K562 (cell line): ENCODE measurements around the gene CREG2. TPM values are rescaled to one million over a fixed set of nuclear protein-coding genes. Genes with fewer than 3 reads are reported as not detected.

ENCODE experiments used
- BRCA1 ChIP-seq, 2 experiments: fragments of 450-650 bp in 1 of 2; sonication (generic) in 1 of 2; formaldehyde crosslinking in 1 of 2; IDR thresholded peaks; 2 replicates each; pipeline versions ENCODE4 v1.5.0 to v1.6.1; 2017 to 2020; ENCODE audit warnings: mild to moderate bottlenecking in 1 of 2, missing genetic modification reagents in 1 of 2
- CLOCK ChIP-seq: fragments of 250-450 bp; sonication (Bioruptor Pico); IDR thresholded peaks from 2 replicates; pipeline ENCODE4 v1.4.0; 2020; ENCODE audit warnings: mild to moderate bottlenecking, moderate library complexity, borderline replicate concordance
- ETV6 ChIP-seq, 3 experiments: fragments of 150-350 bp in 1 of 3; sonication (generic) in 1 of 3; formaldehyde crosslinking in 1 of 3; IDR thresholded peaks; 2 replicates each; pipeline versions ENCODE4 v1.6.1 to v1.8.0; 2014 to 2022; ENCODE audit warnings: borderline replicate concordance in 2 of 3, low read depth in 2 of 3, antibody characterized with exemption in 1 of 3, low read length in 1 of 3, mild to moderate bottlenecking in 1 of 3, missing genetic modification reagents in 1 of 3
- HNRNPLL ChIP-seq: fragments of 200-400 bp; formaldehyde crosslinking; IDR thresholded peaks from 2 replicates; pipeline ENCODE4 v1.6.1; 2017; ENCODE audit warnings: low read length, low read depth, mild to moderate bottlenecking; ENCODE audit not compliant: poor library complexity, severe bottlenecking
- L3MBTL2 ChIP-seq: fragments of 450-650 bp; IDR thresholded peaks from 2 replicates; pipeline ENCODE4 v1.6.1; 2016; ENCODE audit warnings: mild to moderate bottlenecking, moderate library complexity
- NFIC ChIP-seq: fragments of 450-650 bp; IDR thresholded peaks from 2 replicates; pipeline ENCODE4 v1.6.1; 2017; ENCODE audit warnings: mild to moderate bottlenecking, inconsistent platforms
- OTX1 ChIP-seq: fragments of 450-650 bp; formaldehyde crosslinking; IDR thresholded peaks from 2 replicates; pipeline ENCODE4 v1.4.0; 2022; ENCODE audit warnings: mild to moderate bottlenecking
- PHB2 ChIP-seq: fragments of 450-650 bp; IDR thresholded peaks from 2 replicates; pipeline ENCODE4 v1.6.1; 2017; ENCODE audit warnings: low read depth
- RERE ChIP-seq: sonication (generic); formaldehyde crosslinking; IDR thresholded peaks from 2 replicates; pipeline ENCODE4 v1.8.0; 2023; ENCODE audit warnings: missing genetic modification reagents, mild to moderate bottlenecking, borderline replicate concordance
- SAFB ChIP-seq: fragments of 200-400 bp; formaldehyde crosslinking; IDR thresholded peaks from 2 replicates; pipeline ENCODE4 v1.6.1; 2017; ENCODE audit warnings: low read depth, low read length, borderline replicate concordance
- SMAD2 ChIP-seq: fragments of 150-350 bp; IDR thresholded peaks from 2 replicates; pipeline ENCODE4 v1.6.1; 2014; ENCODE audit warnings: low read depth, mild to moderate bottlenecking, low read length
- SMARCA5 ChIP-seq: fragments of 450-650 bp; IDR thresholded peaks from 2 replicates; pipeline ENCODE4 v1.6.1; 2016
- SNAPC5 ChIP-seq: fragments of 250-450 bp; sonication (Bioruptor Pico); IDR thresholded peaks from 2 replicates; pipeline ENCODE4 v1.8.0; 2021; ENCODE audit warnings: moderate library complexity, mild to moderate bottlenecking, inconsistent platforms
- TAF15 ChIP-seq: fragments of 200-400 bp; formaldehyde crosslinking; IDR thresholded peaks from 2 replicates; pipeline ENCODE4 v1.6.1; 2017; ENCODE audit warnings: mild to moderate bottlenecking, low read depth, low read length, moderate library complexity
- TEAD1 ChIP-seq, 2 experiments: fragments of 450-650 bp in 1 of 2; sonication (generic) in 1 of 2; formaldehyde crosslinking; IDR thresholded peaks; 2 replicates each; pipeline versions ENCODE4 v1.4.0 to v1.8.0; 2020 to 2022; ENCODE audit warnings: mild to moderate bottlenecking in 2 of 2, missing genetic modification reagents in 1 of 2
- XRCC4 ChIP-seq: IDR thresholded peaks from one replicate; pipeline ENCODE4 v1.6.1; 2011; ENCODE audit not compliant: insufficient read depth, insufficient read length; ENCODE audit errors: extremely low read depth
- XRCC5 ChIP-seq: fragments of 200-400 bp; formaldehyde crosslinking; IDR thresholded peaks from 2 replicates; pipeline ENCODE4 v1.6.1; 2017; ENCODE audit warnings: low read depth, mild to moderate bottlenecking, low read length
- ZBTB8A ChIP-seq: fragments of 450-650 bp; IDR thresholded peaks from 2 replicates; pipeline ENCODE4 v1.6.1; 2018; ENCODE audit warnings: mild to moderate bottlenecking, moderate library complexity; ENCODE audit not compliant: partially characterized antibody
- polyA plus RNA-seq, 8 experiments: library from polyadenylated mRNA; depleted of rRNA in 4 of 8; stranded (reverse) in 5 of 8; unstranded in 3 of 8; fragments of >200 nt; fragmentation: Nextera tagmentation in 2 of 8; fragmentation: Illumina TruSeq in 1 of 8; extraction: Ambion mirVana in 2 of 8; extraction: Trizol in 1 of 8; gene quantifications; 2 replicates each; pipeline versions ENCODE4 v1.2.1 to v1.2.3, GENCODE V29; 2011 to 2014; ENCODE audit warnings: inconsistent platforms in 1 of 8, missing spikeins in 1 of 8
- total RNA-seq, 7 experiments: library from RNA; depleted of rRNA in 6 of 7; stranded (reverse); fragments of >200 nt in 6 of 7; fragmentation: Illumina TruSeq in 2 of 7; extraction: Trizol in 2 of 7; gene quantifications; 2 replicates each; pipeline versions ENCODE4 v1.2.1 to v1.2.3, GENCODE V29; 2011 to 2021; ENCODE audit warnings: low replicate concordance in 1 of 7

Gene CREG2
- total and polyA plus RNA-seq, 9 of the 15 experiments (the other 6 are each of a cell fraction or from before 2014, with no cell fraction given), result not detected

GRCh38 chr2:101308432-101309210 is 78.7 kb downstream of the CREG2 start, which contains the start of gene RNF149 (continued):
- TF ChIP-seq RERE (no peak), HNRNPLL (no peak), PHB2 (no peak), SAFB (peak; percentile 82), BRCA1 (IDR thresholded peaks at IDR 0.05) (no peak), BRCA1 (CRISPR knock-in tag; IDR thresholded peaks at IDR 0.05) (no peak), XRCC4 (no peak), XRCC5 (peak; percentile 80; the same call in 1 of the 2 replicates), TAF15 (no peak), OTX1 (CRISPR knock-in tag) (no peak), SMARCA5 (no peak), CLOCK (CRISPR knock-in tag) (no peak), TEAD1 (CRISPR knock-in tag; IDR thresholded peaks at IDR 0.05) (peak in 1 of 2 experiments; percentile 54; a peak in 2 of 4 replicates), SMAD2 (no peak), L3MBTL2 (peak; percentile 90), ZBTB8A (no peak), NFIC (peak; percentile 97), SNAPC5 (CRISPR knock-in tag) (no peak), ETV6 (IDR thresholded peaks at IDR 0.05; ENCODE audit: borderline replicate concordance in 1 of 2, low read depth in 2 of 2, low read length in 1 of 2) (peak in 1 of 2 experiments; percentile 67; a peak in 2 of 4 replicates), ETV6 (CRISPR knock-in tag; IDR thresholded peaks at IDR 0.05; ENCODE audit: borderline replicate concordance) (no peak; the same call in 1 of the 2 replicates)
